NCI-H446 treated with DMSO at 0.1 percent for 48 hours (cell line): ENCODE measurements around the gene PAPPA2.
A peak's percentile ranks its signal among the peaks of the same experiment; 100 is the strongest.
"Not testable (repeated sequence)": the region's sequence is repeated elsewhere in the genome, so short reads cannot be mapped to it uniquely, and the experiment has no call there.

Source experiments
- DNase-seq: peaks from one replicate; lab custom pipeline; 2025; lab: John Stamatoyannopoulos, UW

Gene PAPPA2

GRCh38 chr1:176693697-176694329, 230.8 kb downstream of the PAPPA2 start:
- DNase-seq: no peak

GRCh38 chr1:176694713-176695112, 231.7 kb downstream of the PAPPA2 start:
- no peak for DNase-seq

- DNase-seq: no peak
Observed at GRCh38 chr1:176696109-176696508, 233.1 kb downstream of the PAPPA2 start.

- no peak for DNase-seq
Observed at GRCh38 chr1:176696689-176697088, 233.7 kb downstream of the PAPPA2 start.

GRCh38 chr1:176699821-176700220, 236.8 kb downstream of the PAPPA2 start:
- no peak for DNase-seq

- no peak for DNase-seq
Observed at GRCh38 chr1:176701151-176701866, 238.3 kb downstream of the PAPPA2 start.

GRCh38 chr1:176702901-176703300, 239.9 kb downstream of the PAPPA2 start:
- DNase-seq: no peak

GRCh38 chr1:176705585-176705984, 242.6 kb downstream of the PAPPA2 start:
- DNase-seq: no peak

GRCh38 chr1:176717066-176717750, 254.2 kb downstream of the PAPPA2 start:
- peak; percentile 97 for DNase-seq

GRCh38 chr1:176719447-176719846, 256.5 kb downstream of the PAPPA2 start:
- DNase-seq: peak; percentile 63

GRCh38 chr1:176720838-176721237, 257.9 kb downstream of the PAPPA2 start:
- DNase-seq: peak; percentile 14

- no peak for DNase-seq
Observed at GRCh38 chr1:176733661-176734060, 270.7 kb downstream of the PAPPA2 start.

- DNase-seq: no peak
Observed at GRCh38 chr1:176735201-176735600, 272.2 kb downstream of the PAPPA2 start.

GRCh38 chr1:176736015-176736414, 273.0 kb downstream of the PAPPA2 start:
- DNase-seq: no peak

- no peak for DNase-seq
Observed at GRCh38 chr1:176741181-176741580, 278.2 kb downstream of the PAPPA2 start.

GRCh38 chr1:176742322-176742721, 279.3 kb downstream of the PAPPA2 start:
- no peak for DNase-seq

GRCh38 chr1:176744142-176744541, 281.2 kb downstream of the PAPPA2 start:
- no peak for DNase-seq

- peak; percentile 27 for DNase-seq
Observed at GRCh38 chr1:176745945-176746344, 283.0 kb downstream of the PAPPA2 start.

GRCh38 chr1:176752505-176752904, 289.5 kb downstream of the PAPPA2 start:
- no peak for DNase-seq

GRCh38 chr1:176754676-176755075, 291.7 kb downstream of the PAPPA2 start:
- peak; percentile 95 for DNase-seq

GRCh38 chr1:176756817-176757216, 293.8 kb downstream of the PAPPA2 start:
- not testable (repeated sequence) for DNase-seq

GRCh38 chr1:176765608-176766007, 302.6 kb downstream of the PAPPA2 start:
- no peak for DNase-seq

- no peak for DNase-seq
Observed at GRCh38 chr1:176766779-176767178, 303.8 kb downstream of the PAPPA2 start.
